Panc1 (cell line): ENCODE data around the gene AKAP6. TPM values are rescaled to one million over a fixed set of nuclear protein-coding genes. Genes with fewer than 3 reads are reported as not detected.

Experiments used
- ATAC-seq: fragments of 200-7000 bp; cut with Tn5 transposase; 2 replicates; pipeline ENCODE4 v1.9.1; 2020; ENCODE audit warnings: mild to moderate bottlenecking, moderate library complexity
- BruUV-seq: library from RNA; stranded (reverse); fragments of 400-500 nt; replicated peaks from 2 replicates; lab custom pipeline; 2021; lab: Mats Ljungman, UMichigan
- CTCF ChIA-PET: fragments of 300-600 bp; sonication (Branson Sonifier 250); formaldehyde crosslinking; loops from one replicate; lab custom pipeline; 2022; ENCODE audit warnings: antibody characterized with exemption; lab: Charles Lee
- POLR2A ChIA-PET: fragments of 300-600 bp; sonication (Branson Sonifier 250); formaldehyde crosslinking; loops from one replicate; lab custom pipeline; 2022; ENCODE audit warnings: antibody characterized with exemption; lab: Charles Lee
- DNase-seq: peaks from one replicate; pipeline ENCODE4 v3.0.0-alpha.2; 2010; ENCODE audit warnings: low read depth, low spot score
- H3K27ac ChIP-seq: 2 replicates; pipeline ENCODE4 v1.5.1; 2011; ENCODE audit warnings: mild to moderate bottlenecking, low read length, inconsistent platforms
- H3K27me3 ChIP-seq: fragments of 200-500 bp; sonication (Bioruptor generic); 2 replicates; pipeline ENCODE4 v1.6.0; 2014; ENCODE audit warnings: low read length, inconsistent platforms; ENCODE audit not compliant: control insufficient read depth, insufficient read depth
- H3K36me3 ChIP-seq: fragments of 200-500 bp; sonication (Bioruptor generic); 2 replicates; pipeline ENCODE4 v1.5.1; 2014; ENCODE audit warnings: inconsistent platforms, mild to moderate bottlenecking, low read length, moderate library complexity; ENCODE audit not compliant: control insufficient read depth, insufficient read depth
- H3K4me1 ChIP-seq: 2 replicates; pipeline ENCODE4 v1.5.1; 2011; ENCODE audit warnings: inconsistent platforms, mild to moderate bottlenecking, low read length, moderate library complexity; ENCODE audit not compliant: control insufficient read depth, insufficient read depth
- H3K4me3 ChIP-seq, 2 experiments: 2 replicates each; pipeline ENCODE4 v1.5.1; 2011 to 2012; ENCODE audit warnings: low read depth in 2 of 2, low read length in 2 of 2, mild to moderate bottlenecking in 2 of 2, inconsistent platforms in 1 of 2, moderate library complexity in 1 of 2
- H3K9me3 ChIP-seq: fragments of 200-500 bp; sonication (Bioruptor generic); 2 replicates; pipeline ENCODE4 v1.5.1; 2014; ENCODE audit warnings: low read depth, mild to moderate bottlenecking, inconsistent platforms, low read length, moderate library complexity; ENCODE audit not compliant: control insufficient read depth, insufficient read depth
- POLR2AphosphoS5 ChIP-seq: IDR thresholded peaks from 2 replicates; pipeline ENCODE4 v1.6.1; 2012; ENCODE audit warnings: mild to moderate bottlenecking, low read depth, low read length, moderate library complexity
- REST ChIP-seq, 2 experiments: IDR thresholded peaks; 2 replicates each; pipeline ENCODE4 v1.6.1; 2011 to 2012; ENCODE audit warnings: low read depth in 2 of 2, control low read depth in 1 of 2, low read length in 1 of 2, mild to moderate bottlenecking in 1 of 2, moderate library complexity in 1 of 2; ENCODE audit not compliant: insufficient read depth in 1 of 2
- SIN3A ChIP-seq: IDR thresholded peaks from 2 replicates; pipeline ENCODE4 v1.6.1; 2012; ENCODE audit warnings: low read depth, mild to moderate bottlenecking, low read length, moderate library complexity, borderline replicate concordance; ENCODE audit not compliant: insufficient read depth
- TCF7L2 ChIP-seq: IDR thresholded peaks from 2 replicates; pipeline ENCODE4 v1.6.1; 2011; ENCODE audit warnings: mild to moderate bottlenecking, low read depth, low read length, inconsistent platforms
- in situ Hi-C: cut with HindIII; loops from 2 replicates; pipeline ENCODE4 v1.10.0; 2016; ENCODE audit warnings: low sequenced_read_pairs, low pct_unique_long_range_greater_than_20kb
- intact Hi-C: fragments of 100-400 bp; cut with micrococcal nuclease; formaldehyde crosslinking; loops from one replicate; pipeline ENCODE4 v1.10.0; 2022; ENCODE audit not compliant: unreplicated experiment
- total RNA-seq: library from RNA; stranded (reverse); gene quantifications from one replicate; pipeline ENCODE4 v1.2.1, GENCODE V29; 2021; ENCODE audit not compliant: unreplicated experiment
- TF ChIP-seq, protein P1 (sequence below): fragments of 450-650 bp; IDR thresholded peaks from 2 replicates; pipeline ENCODE4 v1.5.1; 2017; ENCODE audit warnings: mild to moderate bottlenecking

The AKAP6 gene
- total RNA-seq, 1 experiment from 2014 or later: 0.82 TPM

DNA sequence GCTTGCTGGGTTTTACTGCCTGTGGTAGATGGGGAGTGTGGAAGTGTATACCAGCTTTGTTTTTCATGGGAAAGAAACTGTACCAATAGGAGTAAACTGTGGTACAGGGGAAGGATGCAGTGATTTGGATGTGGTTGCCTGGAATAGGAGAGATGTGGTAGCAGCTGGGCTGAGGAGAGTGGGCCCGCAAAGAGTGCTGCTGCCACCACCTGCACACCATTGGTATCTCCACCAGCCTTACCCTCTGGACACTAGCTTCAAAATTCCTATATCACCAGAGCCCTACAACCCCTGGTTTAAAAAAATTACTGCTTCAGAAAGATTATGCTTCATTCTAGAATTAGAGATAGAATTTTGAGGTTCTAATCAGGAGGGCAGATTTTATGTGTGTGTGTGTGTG is 53.6 kb downstream of the AKAP6 start:
- DNase-seq: no peak
- no TSS peak for BruUV-seq
- TF ChIP-seq, protein P1, sequence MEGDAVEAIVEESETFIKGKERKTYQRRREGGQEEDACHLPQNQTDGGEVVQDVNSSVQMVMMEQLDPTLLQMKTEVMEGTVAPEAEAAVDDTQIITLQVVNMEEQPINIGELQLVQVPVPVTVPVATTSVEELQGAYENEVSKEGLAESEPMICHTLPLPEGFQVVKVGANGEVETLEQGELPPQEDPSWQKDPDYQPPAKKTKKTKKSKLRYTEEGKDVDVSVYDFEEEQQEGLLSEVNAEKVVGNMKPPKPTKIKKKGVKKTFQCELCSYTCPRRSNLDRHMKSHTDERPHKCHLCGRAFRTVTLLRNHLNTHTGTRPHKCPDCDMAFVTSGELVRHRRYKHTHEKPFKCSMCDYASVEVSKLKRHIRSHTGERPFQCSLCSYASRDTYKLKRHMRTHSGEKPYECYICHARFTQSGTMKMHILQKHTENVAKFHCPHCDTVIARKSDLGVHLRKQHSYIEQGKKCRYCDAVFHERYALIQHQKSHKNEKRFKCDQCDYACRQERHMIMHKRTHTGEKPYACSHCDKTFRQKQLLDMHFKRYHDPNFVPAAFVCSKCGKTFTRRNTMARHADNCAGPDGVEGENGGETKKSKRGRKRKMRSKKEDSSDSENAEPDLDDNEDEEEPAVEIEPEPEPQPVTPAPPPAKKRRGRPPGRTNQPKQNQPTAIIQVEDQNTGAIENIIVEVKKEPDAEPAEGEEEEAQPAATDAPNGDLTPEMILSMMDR: peak; percentile 21; the same call in 1 of the 2 replicates
- TF ChIP-seq POLR2AphosphoS5 (no peak), SIN3A (no peak), TCF7L2 (no peak), REST (IDR thresholded peaks at IDR 0.05; ENCODE audit: insufficient read depth in 1 of 2, low read depth in 2 of 2, low read length in 1 of 2) (no peak)
- ChIA-PET POLR2A (no interaction called here), CTCF (interaction anchor here (1.2 kb wide), 1 partner anchor 128 kb away, joined by 5 read pairs; no protein-coding TSS in a partner anchor)
- Histone ChIP-seq H3K4me1 (no peaks in the 10 kb centered on the region), H3K27ac (no peak overlapping the region), H3K36me3 (no peaks in the 10 kb centered on the region), H3K4me3 (no peak overlapping the region), H3K9me3 (no peaks in the 10 kb centered on the region), H3K27me3 (no peaks in the 10 kb centered on the region)
- in situ Hi-C loops (no loop called here), intact Hi-C loops (no loop called here)
- ATAC-seq: no peak

GRCh38 chr14:32383364-32384009 is 54.4 kb downstream of the AKAP6 start:
- CTCF ChIA-PET: interaction anchor here (1.2 kb wide), 1 partner anchor 129 kb away, joined by 5 read pairs; no protein-coding TSS in a partner anchor
- DNase-seq: no peak
- no TSS peak for BruUV-seq
- Histone ChIP-seq H3K4me3 (no peak overlapping the region), H3K9me3 (no peaks in the 10 kb centered on the region), H3K36me3 (no peaks in the 10 kb centered on the region), H3K27ac (no peak overlapping the region), H3K27me3 (no peaks in the 10 kb centered on the region), H3K4me1 (no peaks in the 10 kb centered on the region)
- no peak for ATAC-seq
- TF ChIP-seq, protein P1: no peak
- TF ChIP-seq POLR2AphosphoS5 (no peak), TCF7L2 (no peak), REST (IDR thresholded peaks at IDR 0.05; ENCODE audit: insufficient read depth in 1 of 2, low read depth in 2 of 2, low read length in 1 of 2) (no peak), SIN3A (no peak)
- intact Hi-C loops: no loop called here
- POLR2A ChIA-PET: no interaction called here
- in situ Hi-C loops: no loop called here
